HFFc6 (cell line): Measurements from ENCODE around the gene LMTK3. TPM values are rescaled to one million over a fixed set of nuclear protein-coding genes. Genes with fewer than 3 reads are reported as not detected.

ENCODE experiments used
- DNase-seq: peaks from one replicate; pipeline ENCODE4 v3.0.0-alpha.2; 2018
- H3K27ac Mint-ChIP-seq: 2 replicates; pipeline ENCODE4 v1.8.0; 2020; ENCODE audit warnings: mild to moderate bottlenecking, mixed read lengths
- H3K27me3 Mint-ChIP-seq: 2 replicates; pipeline ENCODE4 v1.8.0; 2021; ENCODE audit warnings: mild to moderate bottlenecking, moderate library complexity, mixed read lengths; ENCODE audit not compliant: insufficient read depth
- H3K36me3 Mint-ChIP-seq: 2 replicates; pipeline ENCODE4 v1.8.0; 2021; ENCODE audit warnings: low read depth, mixed read lengths
- H3K4me1 Mint-ChIP-seq: 2 replicates; pipeline ENCODE4 v1.8.0; 2020; ENCODE audit warnings: low read depth, mixed read lengths
- H3K4me3 Mint-ChIP-seq: 2 replicates; pipeline ENCODE4 v1.8.0; 2020; ENCODE audit warnings: mild to moderate bottlenecking, moderate library complexity, mixed read lengths
- H3K9me3 Mint-ChIP-seq: 2 replicates; pipeline ENCODE4 v1.8.0; 2020; ENCODE audit warnings: mild to moderate bottlenecking, mixed read lengths
- long read RNA-seq: library from polyadenylated mRNA; unstranded; transcript quantifications from one replicate; pipeline ENCODE4 v2.0.0, GENCODE V29; 2019
- total RNA-seq, 6 experiments: library from RNA; stranded (reverse); fragmentation: NEBNext Ultra II Directional; extraction: Animal tissue kit (Norgen Biotek cat#: 25700); gene quantifications; 2 replicates in 1 of 6; 3 replicates in 5 of 6; pipeline ENCODE4 v1.2.3, GENCODE V29; 2021
- TF ChIP-seq, protein P1 (sequence below): fragments of 200-600 bp; sonication (generic); IDR thresholded peaks from 2 replicates; pipeline ENCODE4 v1.5.0; 2021; ENCODE audit warnings: antibody characterized with exemption, mild to moderate bottlenecking

Gene LMTK3, protein sequence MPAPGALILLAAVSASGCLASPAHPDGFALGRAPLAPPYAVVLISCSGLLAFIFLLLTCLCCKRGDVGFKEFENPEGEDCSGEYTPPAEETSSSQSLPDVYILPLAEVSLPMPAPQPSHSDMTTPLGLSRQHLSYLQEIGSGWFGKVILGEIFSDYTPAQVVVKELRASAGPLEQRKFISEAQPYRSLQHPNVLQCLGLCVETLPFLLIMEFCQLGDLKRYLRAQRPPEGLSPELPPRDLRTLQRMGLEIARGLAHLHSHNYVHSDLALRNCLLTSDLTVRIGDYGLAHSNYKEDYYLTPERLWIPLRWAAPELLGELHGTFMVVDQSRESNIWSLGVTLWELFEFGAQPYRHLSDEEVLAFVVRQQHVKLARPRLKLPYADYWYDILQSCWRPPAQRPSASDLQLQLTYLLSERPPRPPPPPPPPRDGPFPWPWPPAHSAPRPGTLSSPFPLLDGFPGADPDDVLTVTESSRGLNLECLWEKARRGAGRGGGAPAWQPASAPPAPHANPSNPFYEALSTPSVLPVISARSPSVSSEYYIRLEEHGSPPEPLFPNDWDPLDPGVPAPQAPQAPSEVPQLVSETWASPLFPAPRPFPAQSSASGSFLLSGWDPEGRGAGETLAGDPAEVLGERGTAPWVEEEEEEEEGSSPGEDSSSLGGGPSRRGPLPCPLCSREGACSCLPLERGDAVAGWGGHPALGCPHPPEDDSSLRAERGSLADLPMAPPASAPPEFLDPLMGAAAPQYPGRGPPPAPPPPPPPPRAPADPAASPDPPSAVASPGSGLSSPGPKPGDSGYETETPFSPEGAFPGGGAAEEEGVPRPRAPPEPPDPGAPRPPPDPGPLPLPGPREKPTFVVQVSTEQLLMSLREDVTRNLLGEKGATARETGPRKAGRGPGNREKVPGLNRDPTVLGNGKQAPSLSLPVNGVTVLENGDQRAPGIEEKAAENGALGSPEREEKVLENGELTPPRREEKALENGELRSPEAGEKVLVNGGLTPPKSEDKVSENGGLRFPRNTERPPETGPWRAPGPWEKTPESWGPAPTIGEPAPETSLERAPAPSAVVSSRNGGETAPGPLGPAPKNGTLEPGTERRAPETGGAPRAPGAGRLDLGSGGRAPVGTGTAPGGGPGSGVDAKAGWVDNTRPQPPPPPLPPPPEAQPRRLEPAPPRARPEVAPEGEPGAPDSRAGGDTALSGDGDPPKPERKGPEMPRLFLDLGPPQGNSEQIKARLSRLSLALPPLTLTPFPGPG (N-terminal part only)
- total RNA-seq: under 1 TPM; 0.21 to 0.88 (median 0.60) TPM
- long read RNA-seq: 0 reads

- Mint-ChIP-seq H3K4me1 (peaks cover 7% of the 10 kb centered on the region), H3K27me3 (peaks cover 13% of the 10 kb centered on the region), H3K4me3 (peak within 1 kb of the TSS; percentile 41), H3K27ac (no peak within 1 kb of the TSS), H3K9me3 (no peaks in the 10 kb centered on the region), H3K36me3 (no peaks in the 10 kb centered on the region)
- TF ChIP-seq, protein P1, sequence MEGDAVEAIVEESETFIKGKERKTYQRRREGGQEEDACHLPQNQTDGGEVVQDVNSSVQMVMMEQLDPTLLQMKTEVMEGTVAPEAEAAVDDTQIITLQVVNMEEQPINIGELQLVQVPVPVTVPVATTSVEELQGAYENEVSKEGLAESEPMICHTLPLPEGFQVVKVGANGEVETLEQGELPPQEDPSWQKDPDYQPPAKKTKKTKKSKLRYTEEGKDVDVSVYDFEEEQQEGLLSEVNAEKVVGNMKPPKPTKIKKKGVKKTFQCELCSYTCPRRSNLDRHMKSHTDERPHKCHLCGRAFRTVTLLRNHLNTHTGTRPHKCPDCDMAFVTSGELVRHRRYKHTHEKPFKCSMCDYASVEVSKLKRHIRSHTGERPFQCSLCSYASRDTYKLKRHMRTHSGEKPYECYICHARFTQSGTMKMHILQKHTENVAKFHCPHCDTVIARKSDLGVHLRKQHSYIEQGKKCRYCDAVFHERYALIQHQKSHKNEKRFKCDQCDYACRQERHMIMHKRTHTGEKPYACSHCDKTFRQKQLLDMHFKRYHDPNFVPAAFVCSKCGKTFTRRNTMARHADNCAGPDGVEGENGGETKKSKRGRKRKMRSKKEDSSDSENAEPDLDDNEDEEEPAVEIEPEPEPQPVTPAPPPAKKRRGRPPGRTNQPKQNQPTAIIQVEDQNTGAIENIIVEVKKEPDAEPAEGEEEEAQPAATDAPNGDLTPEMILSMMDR: no peak
- no peak for DNase-seq
Measured at GRCh38 chr19:48511800-48512503, at the start of gene LMTK3. TSS of gene LMTK3 (minus strand) at chr19:48511835. CDS start at chr19:48511576, 259 bp downstream.

DNA sequence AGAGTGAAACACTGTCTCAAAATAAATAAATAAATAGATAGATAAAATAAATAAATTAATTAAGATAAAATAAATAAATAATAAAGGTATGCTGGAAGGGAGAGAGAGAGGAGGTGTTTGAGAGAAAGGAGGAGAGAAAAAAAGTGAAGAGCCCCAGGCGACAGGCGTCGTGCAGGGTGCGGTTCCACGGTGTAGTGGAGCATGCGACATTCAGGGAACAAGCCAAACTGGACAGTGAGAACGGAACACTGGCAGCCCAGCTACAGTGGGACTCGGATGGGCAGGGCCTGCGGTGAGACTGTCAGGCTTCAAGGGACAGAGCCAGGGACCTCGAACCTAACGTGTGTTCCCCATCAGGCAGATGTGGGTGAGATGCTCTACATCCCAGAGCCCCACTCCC is 49.8 kb upstream of the LMTK3 start:
- DNase-seq: no peak
- no peaks in the 10 kb centered on the region for H3K36me3 Mint-ChIP-seq
- H3K27me3 Mint-ChIP-seq: peaks cover 2% of the 10 kb centered on the region; the same call in 1 of the 2 replicates
- TF ChIP-seq, protein P1: no peak
- H3K4me1 Mint-ChIP-seq: peaks cover 20% of the 10 kb centered on the region
- no peaks in the 10 kb centered on the region for H3K9me3 Mint-ChIP-seq
- H3K27ac Mint-ChIP-seq: no peak overlapping the region
- H3K4me3 Mint-ChIP-seq: no peak overlapping the region

DNA sequence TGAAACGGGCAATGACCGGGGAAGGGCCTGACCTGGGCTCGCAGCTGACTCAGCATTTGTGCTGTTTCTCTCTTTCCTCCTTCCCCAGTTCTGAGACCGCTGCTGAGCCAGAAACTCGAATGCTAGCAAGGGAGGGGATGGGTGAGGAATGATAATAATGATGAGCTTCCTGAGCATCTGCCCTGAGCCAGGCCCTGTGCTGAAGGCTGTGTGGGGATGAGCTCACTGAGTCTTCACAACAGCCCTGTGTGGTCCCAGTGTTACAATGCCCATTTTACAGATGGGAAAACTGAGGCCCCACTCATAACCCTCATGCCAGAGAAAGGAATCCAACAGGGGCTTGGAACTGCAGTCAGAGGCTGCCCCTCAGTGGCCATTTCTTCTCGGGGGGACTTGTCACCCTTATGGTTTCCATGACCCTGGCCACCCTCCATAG is 48.5 kb upstream of the LMTK3 start:
- TF ChIP-seq, protein P1: no peak; the same call in 1 of the 2 replicates
- no peak overlapping the region for H3K4me3 Mint-ChIP-seq
- H3K27ac Mint-ChIP-seq: no peak overlapping the region
- no peaks in the 10 kb centered on the region for H3K36me3 Mint-ChIP-seq
- peaks cover 25% of the 10 kb centered on the region for H3K4me1 Mint-ChIP-seq
- peaks cover 2% of the 10 kb centered on the region; the same call in 1 of the 2 replicates for H3K27me3 Mint-ChIP-seq
- H3K9me3 Mint-ChIP-seq: no peaks in the 10 kb centered on the region
- DNase-seq: no peak

DNA sequence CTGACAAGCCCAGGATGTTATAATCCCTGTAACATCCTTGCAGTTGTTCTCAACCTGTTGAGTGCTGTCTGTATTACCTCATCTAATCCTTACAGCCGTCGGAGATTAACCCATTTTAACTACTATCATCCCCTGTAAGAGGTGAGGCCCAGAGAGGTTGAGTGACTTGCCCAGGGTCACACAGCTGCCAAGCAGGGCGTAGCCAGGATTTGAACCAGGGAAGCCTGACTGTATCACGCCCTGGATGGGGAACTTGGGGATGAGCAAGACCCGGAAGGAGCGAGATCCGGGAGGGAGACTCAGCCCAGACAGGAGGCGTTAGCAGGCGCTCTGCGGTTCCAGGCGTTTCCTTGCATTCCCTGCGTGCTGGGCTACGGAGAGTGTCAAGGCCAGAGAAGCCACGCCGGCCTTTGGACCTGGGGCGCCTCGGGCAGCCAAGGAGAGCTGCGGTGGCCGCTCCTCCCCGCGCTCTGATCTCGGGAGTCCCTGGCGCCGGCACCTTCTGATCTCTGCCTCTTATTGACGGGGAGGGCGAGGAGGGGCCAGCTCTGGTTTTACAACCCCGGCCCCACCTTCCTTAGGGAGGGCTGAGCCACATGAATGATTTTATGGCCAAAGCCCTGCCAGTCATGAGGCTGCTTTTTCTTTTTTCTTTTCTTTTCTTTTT is 46.5 kb upstream of the LMTK3 start:
- Mint-ChIP-seq H3K36me3 (no peaks in the 10 kb centered on the region), H3K4me3 (peak overlapping the region; percentile 58; the same call in 1 of the 2 replicates), H3K4me1 (peaks cover 30% of the 10 kb centered on the region), H3K27me3 (peaks cover 2% of the 10 kb centered on the region; the same call in 1 of the 2 replicates), H3K27ac (peak overlapping the region; percentile 69), H3K9me3 (no peaks in the 10 kb centered on the region)
- TF ChIP-seq, protein P1: no peak
- peak; percentile 68 for DNase-seq
